Heart left ventricle (tissue), 16 donors: ENCODE results near the gene MAPK14. TPM values are rescaled to one million over a fixed set of nuclear protein-coding genes. Genes with fewer than 3 reads are reported as not detected.

ENCODE experiments used
- ATAC-seq, 4 donors: fragments of 200-7000 bp; cut with Tn5 transposase; one replicate each; pipeline ENCODE4 v1.9.1; 2020 to 2022; ENCODE audit warnings: moderate library complexity in 4 of 4, mild to moderate bottlenecking in 3 of 4, moderate number of reproducible peaks in 1 of 4
- DNase-seq, 5 donors: peaks; one replicate each; pipeline ENCODE4 v3.0.0-alpha.2; 2020
- H3K27ac ChIP-seq, 12 donors: fragments of 200-600 bp; sonication (generic) in 4 of 12; one replicate each; pipeline versions ENCODE4 v1.5.0 to v1.8.0; 2016 to 2022; ENCODE audit warnings: mild to moderate bottlenecking in 2 of 12
- H3K27me3 ChIP-seq, 9 donors: fragments of 200-600 bp; sonication (generic) in 2 of 9; one replicate each; pipeline versions ENCODE4 v1.5.1 to v1.8.0; 2016 to 2022; ENCODE audit warnings: mild to moderate bottlenecking in 3 of 9
- H3K36me3 ChIP-seq, 9 donors: fragments of 200-600 bp; sonication (generic) in 2 of 9; one replicate each; pipeline versions ENCODE4 v1.5.0 to v1.8.0; 2018 to 2022; ENCODE audit warnings: mild to moderate bottlenecking in 2 of 9
- H3K4me1 ChIP-seq, 12 donors: fragments of 200-600 bp; sonication (generic) in 4 of 12; one replicate each; pipeline versions ENCODE4 v1.5.0 to v1.8.0; 2016 to 2022; ENCODE audit warnings: mild to moderate bottlenecking in 3 of 12
- H3K4me3 ChIP-seq, 12 donors: fragments of 200-600 bp; sonication (generic) in 4 of 12; one replicate each; pipeline versions ENCODE4 v1.5.0 to v1.8.0; 2017 to 2022; ENCODE audit warnings: mild to moderate bottlenecking in 9 of 12, moderate library complexity in 4 of 12
- H3K9me3 ChIP-seq, 12 donors: fragments of 200-600 bp; sonication (generic) in 4 of 12; one replicate each; pipeline versions ENCODE4 v1.5.0 to v1.8.0; 2016 to 2022; ENCODE audit warnings: mild to moderate bottlenecking in 1 of 12
- CTCF ChIP-seq, 12 donors: fragments of 200-600 bp; sonication (generic) in 4 of 12; IDR thresholded peaks; one replicate each; pipeline versions ENCODE4 v1.5.0 to v1.8.0; 2018 to 2022; ENCODE audit warnings: antibody characterized with exemption in 12 of 12, mild to moderate bottlenecking in 5 of 12
- POLR2A ChIP-seq, 2 donors: fragments of 450-650 bp; IDR thresholded peaks; one replicate each; pipeline ENCODE4 v1.6.1; 2017; ENCODE audit warnings: antibody characterized with exemption in 2 of 2, mild to moderate bottlenecking in 2 of 2, moderate library complexity in 2 of 2
- WGBS, 4 donors: extraction: QIAGEN DNeasy Blood & Tissue Kit in 2 of 4; methylation state at CpG; one replicate each; pipeline versions ENCODE4 v1.1.5 to v1.1.7; 2013 to 2018; 5-methylcytosine and 5-hydroxymethylcytosine counted together
- intact Hi-C, 10 donors: fragments of 100-400 bp; cut with DNase I; formaldehyde crosslinking; loops; one replicate each; pipeline versions ENCODE4 v1.11.1 to v1.14.2; 2022
- polyA plus RNA-seq, 2 donors: library from polyadenylated mRNA; stranded (reverse); fragments of 200-250 nt; gene quantifications; one replicate each; pipeline ENCODE4 v1.2.3, GENCODE V29; 2013
- total RNA-seq, 9 donors: library from RNA; depleted of rRNA in 2 of 9; stranded (reverse); fragments of >200 nt in 2 of 9; fragmentation: NEBNext Ultra II Directional in 3 of 9; extraction: Animal tissue kit (Norgen Biotek cat#: 25700) in 3 of 9; gene quantifications; one replicate each; pipeline versions ENCODE4 v1.1.0 to v1.2.4, GENCODE V29; 2016 to 2023
- donor health status: ischemic (EF 13 %, LVEDD 7.1; RV severe dilation, severe dysfunction).
- donor health status: healthy with polysubstance abuse.
- donor health status: DM: no; HTN: yes; CAD: no.
- donor health status: DM: no; HTN: no; CAD: no.
- donor health status: ischemic (EF 25% LVEDD 6.9; RV normal size, moderate dysfunction).
- donor health status: ischemic (EF 25% LVEDD 5.7; RV mildly dilated, moderate dysfunction).
- donor health status: healthy.
- donor health status: DM: yes; HTN: yes; CAD: no.
- donor health status: ischemic (EF 35%, LVEDD 5.7; RV mildly dilated, moderate dysfunction).
- donor health status: nonischemic (EF 11% LVEDD 7.7; RV severe dilation, severe dysfunction).
- donor health status: DM: yes; HTN: yes; CAD: no.
- donor health status: PGD.
- donor health status: ischemic (EF 29% LVEDD 5.4; RV normal size, mild dysfunction).
- donor health status: nonischemic (EF 23%, LVEDD 6.1; RV moderate dilation, normal function).

MAPK14 gene
- total and polyA plus RNA-seq, 11 donors = 7.0 to 46.5 (median 32.3) TPM

- WGBS, 4 donors = 65 to 72% (median 67%) methylated on average over 3 of the region's 3 CpGs
- intact Hi-C loops = no loop called here
- Histone ChIP-seq H3K27me3 (no peaks in the 10 kb centered on the region), H3K9me3 (peaks cover 0 to 3% (median 0%) of the 10 kb centered on the region in 12 donors), H3K4me3 (no peak overlapping the region), H3K27ac (peak overlapping the region in 1 of 12 donors; percentile 37), H3K36me3 (no peaks in the 10 kb centered on the region), H3K4me1 (peaks cover 0 to 30% (median 0%) of the 10 kb centered on the region in 12 donors)
- DNase-seq (no peak), ATAC-seq (no peak)
- TF ChIP-seq CTCF (IDR thresholded peaks at IDR 0.05) = no peak
These were observed 122.7 kb downstream of the MAPK14 start for GRCh38 chr6:36150283-36150682.

GRCh38 chr6:36154286-36154685, 126.7 kb downstream of the MAPK14 start:
- ATAC-seq = no peak
- no peaks in the 10 kb centered on the region for H3K27me3 ChIP-seq
- intact Hi-C loops = loop anchor here in 1 of 10 donors (2.0 kb wide), 1 partner anchor 51 kb away; no protein-coding TSS in a partner anchor
- no peak overlapping the region for H3K4me3 ChIP-seq
- no peak for TF ChIP-seq CTCF (IDR thresholded peaks at IDR 0.05)
- TF ChIP-seq POLR2A (IDR thresholded peaks at IDR 0.05) = no peak
- H3K36me3 ChIP-seq = no peaks in the 10 kb centered on the region
- H3K9me3 ChIP-seq = peaks cover 0 to 16% (median 0%) of the 10 kb centered on the region in 12 donors
- WGBS, 4 donors = 95 to 98% (median 96%) methylated on average over 2 of the region's 2 CpGs
- H3K27ac ChIP-seq = no peak overlapping the region
- H3K4me1 ChIP-seq = peaks cover 0 to 11% (median 0%) of the 10 kb centered on the region in 12 donors
- DNase-seq = no peak

GRCh38 chr6:36155662-36156061, 128.1 kb downstream of the MAPK14 start:
- peaks cover 0 to 16% (median 0%) of the 10 kb centered on the region in 12 donors for H3K9me3 ChIP-seq
- H3K27me3 ChIP-seq = no peaks in the 10 kb centered on the region
- WGBS, 4 donors = 94 to 98% (median 96%) methylated on average over 2 of the region's 2 CpGs
- H3K4me3 ChIP-seq = no peak overlapping the region
- no peaks in the 10 kb centered on the region for H3K36me3 ChIP-seq
- no peak overlapping the region for H3K27ac ChIP-seq
- no peaks in the 10 kb centered on the region for H3K4me1 ChIP-seq
- TF ChIP-seq POLR2A (IDR thresholded peaks at IDR 0.05) (no peak), CTCF (IDR thresholded peaks at IDR 0.05) (no peak)
- intact Hi-C loops = loop anchor here in 1 of 10 donors (2.0 kb wide), 1 partner anchor 53 kb away; no protein-coding TSS in a partner anchor
- ATAC-seq = no peak
- DNase-seq = no peak

- Histone ChIP-seq H3K27ac (no peak overlapping the region), H3K4me3 (no peak overlapping the region), H3K4me1 (no peaks in the 10 kb centered on the region), H3K36me3 (no peaks in the 10 kb centered on the region), H3K27me3 (no peaks in the 10 kb centered on the region), H3K9me3 (peaks cover 0 to 15% (median 0%) of the 10 kb centered on the region in 12 donors)
- 86 to 87% (median 87%) methylated on average over 4 of the region's 4 CpGs for WGBS, 4 donors
- DNase-seq (no peak), ATAC-seq (no peak)
- TF ChIP-seq CTCF (IDR thresholded peaks at IDR 0.05) (no peak), POLR2A (IDR thresholded peaks at IDR 0.05) (no peak)
- intact Hi-C loops = no loop called here
These were observed 132.6 kb downstream of the MAPK14 start for GRCh38 chr6:36160147-36160760.

Other genes starting within 250 kb of the MAPK14 start
- not detected for gene CLPSL1, start 246.8 kb upstream of the MAPK14 start, total RNA-seq
- gene CLPSL1, start 246.8 kb upstream of the MAPK14 start, polyA plus RNA-seq = not detected
- 1 to 10 TPM in 5 of 9 donors, not detected in 4; 2.4 to 3.4 (median 2.6) TPM for gene CLPS, start 230.5 kb upstream of the MAPK14 start, total RNA-seq
- under 1 TPM in 1 of 2 donors, not detected in 1; 0.22 TPM for gene CLPS, start 230.5 kb upstream of the MAPK14 start, polyA plus RNA-seq
- gene LHFPL5, start 222.5 kb upstream of the MAPK14 start, total RNA-seq = not detected
- not detected for gene LHFPL5, start 222.5 kb upstream of the MAPK14 start, polyA plus RNA-seq
- 10 to 100 TPM; 17.7 to 41.7 (median 19.9) TPM for gene SRPK1, start 106.7 kb upstream of the MAPK14 start, total RNA-seq
- 10 to 100 TPM in 1 of 2 donors, 1 to 10 TPM in 1; 5.0 to 15.6 TPM for gene SRPK1, start 106.7 kb upstream of the MAPK14 start, polyA plus RNA-seq
- gene SLC26A8, start 3.2 kb upstream of the MAPK14 start, total RNA-seq = under 1 TPM in 4 of 9 donors, not detected in 5; 0.08 to 0.36 (median 0.32) TPM
- gene SLC26A8, start 3.2 kb upstream of the MAPK14 start, polyA plus RNA-seq = under 1 TPM in 1 of 2 donors, not detected in 1; 0.08 TPM
- 10 to 100 TPM in 1 of 9 donors, 1 to 10 TPM in 2, under 1 TPM in 6; 0.24 to 16.8 (median 0.56) TPM for gene MAPK13, start 102.7 kb downstream of the MAPK14 start, total RNA-seq
- gene MAPK13, start 102.7 kb downstream of the MAPK14 start, polyA plus RNA-seq = 1 to 10 TPM in 1 of 2 donors, under 1 TPM in 1; 0.53 to 1.5 TPM
- gene BRPF3, start 168.9 kb downstream of the MAPK14 start, total RNA-seq = 10 to 100 TPM; 12.5 to 29.1 (median 17.6) TPM
- 10 to 100 TPM in 1 of 2 donors, 1 to 10 TPM in 1; 8.2 to 21.3 TPM for gene BRPF3, start 168.9 kb downstream of the MAPK14 start, polyA plus RNA-seq
- gene PNPLA1, start 242.3 kb downstream of the MAPK14 start, total RNA-seq = under 1 TPM in 1 of 9 donors, not detected in 8; 0.41 TPM
- gene PNPLA1, start 242.3 kb downstream of the MAPK14 start, polyA plus RNA-seq = under 1 TPM in 1 of 2 donors, not detected in 1; 0.06 TPM